ENCODE results near the gene DUSP3. TPM values are rescaled to one million over a fixed set of nuclear protein-coding genes. Genes with fewer than 3 reads are reported as not detected.

The DUSP3 gene
- total and polyA plus RNA-seq, 10 of the 15 experiments (the other 5 are each of a cell fraction or from before 2014, with no cell fraction given) = 1.5 to 12.1 (median 3.8) TPM

DNA sequence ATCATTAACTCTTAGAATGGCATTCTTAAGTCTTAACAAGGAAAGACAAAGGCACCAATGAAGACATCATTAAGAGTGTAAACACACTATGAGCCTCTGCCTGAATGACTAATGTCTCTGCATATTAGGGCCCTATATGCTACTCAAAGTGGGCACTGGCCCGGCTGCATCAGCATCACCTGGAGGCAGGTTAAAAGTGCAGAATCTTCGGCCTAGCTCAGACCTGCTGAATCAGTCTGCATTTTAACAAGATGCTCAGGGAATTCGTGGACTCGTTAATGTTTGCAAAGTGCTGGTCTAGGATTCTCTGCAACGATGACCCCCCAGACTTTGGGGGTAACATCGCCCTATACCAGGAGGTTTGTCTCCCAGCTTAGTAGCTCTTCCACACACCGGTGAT, 47.4 kb upstream of the DUSP3 start:
- Histone ChIP-seq H3K27me3 (replicated peaks in 1 of 2; ENCODE audit: control insufficient read depth in 2 of 2, insufficient read depth in 2 of 2, low read length in 1 of 2) (peaks cover 0 to 2% of the 10 kb centered on the region in 2 experiments; a peak in 2 of 4 replicates), H4K20me1 (ENCODE audit: control insufficient read depth, insufficient read depth) (no peaks in the 10 kb centered on the region), H3K4me3 (no peak overlapping the region), H3K36me3 (ENCODE audit: control insufficient read depth in 2 of 2, insufficient read depth in 2 of 2, low read length in 1 of 2) (no peaks in the 10 kb centered on the region), H3K9ac (ENCODE audit: control insufficient read depth, insufficient read depth, low read length) (no peak overlapping the region), H3K27ac (ENCODE audit: control insufficient read depth, insufficient read depth) (no peak overlapping the region), H3K79me2 (ENCODE audit: control insufficient read depth, insufficient read depth, low read length) (no peaks in the 10 kb centered on the region), H2AFZ (ENCODE audit: control insufficient read depth, low read depth, low read length) (no peak overlapping the region), H3K4me2 (ENCODE audit: control insufficient read depth, insufficient read depth) (no peak overlapping the region), H3K9me3 (replicated peaks; ENCODE audit: control insufficient read depth, insufficient read depth, low read length) (no peaks in the 10 kb centered on the region), H3K4me1 (ENCODE audit: control insufficient read depth, insufficient read depth, low read length) (no peaks in the 10 kb centered on the region)
- intact Hi-C loops (cut with micrococcal nuclease; ENCODE audit: unreplicated experiment) = no loop called here
- in situ Hi-C loops (cut with MboI) = no loop called here
- SMC1A ChIA-PET (ENCODE audit: uncharacterized antibody, unreplicated experiment) = interaction anchor here (0.7 kb wide), 1 partner anchor 14 kb away, joined by 3 read pairs; no protein-coding TSS in a partner anchor
- no peak for TF ChIP-seq PAX8 (IDR thresholded peaks at IDR 0.05)
- TF ChIP-seq BCL11A (IDR thresholded peaks at IDR 0.05; ENCODE audit: low read depth, low read length) = no peak
- no peak for TF ChIP-seq IRF4 (IDR thresholded peaks at IDR 0.05; ENCODE audit: low read depth, low read length)
- TF ChIP-seq, protein P1, sequence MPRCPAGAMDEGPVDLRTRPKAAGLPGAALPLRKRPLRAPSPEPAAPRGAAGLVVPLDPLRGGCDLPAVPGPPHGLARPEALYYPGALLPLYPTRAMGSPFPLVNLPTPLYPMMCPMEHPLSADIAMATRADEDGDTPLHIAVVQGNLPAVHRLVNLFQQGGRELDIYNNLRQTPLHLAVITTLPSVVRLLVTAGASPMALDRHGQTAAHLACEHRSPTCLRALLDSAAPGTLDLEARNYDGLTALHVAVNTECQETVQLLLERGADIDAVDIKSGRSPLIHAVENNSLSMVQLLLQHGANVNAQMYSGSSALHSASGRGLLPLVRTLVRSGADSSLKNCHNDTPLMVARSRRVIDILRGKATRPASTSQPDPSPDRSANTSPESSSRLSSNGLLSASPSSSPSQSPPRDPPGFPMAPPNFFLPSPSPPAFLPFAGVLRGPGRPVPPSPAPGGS (IDR thresholded peaks at IDR 0.05; ENCODE audit: borderline replicate concordance, insufficient read depth, low read depth, low read length, poor library complexity, severe bottlenecking) = no peak
- TF ChIP-seq JUND (IDR thresholded peaks at IDR 0.05; ENCODE audit: low read depth, low read length) = no peak
- no peak for DNase-seq (ENCODE audit: low read depth, low spot score)
- FAIRE-seq = no peak
- POLR2A ChIA-PET = no interaction called here
- CTCF ChIA-PET = interaction anchor here (1.9 kb wide), 1 partner anchor 20 kb away, joined by 4 read pairs; no protein-coding TSS in a partner anchor
- no TSS peak for BruUV-seq (replicated peaks)
- ATAC-seq = no peak
- WGBS (ENCODE audit: insufficient coverage, insufficient replicate concordance, low lambda C conversion rate, missing lambda C conversion rate) = 30% methylated on average over 7 of the region's 7 CpGs
- RAD21 ChIA-PET (ENCODE audit: unreplicated experiment) = no interaction called here

- Histone ChIP-seq H2AFZ (ENCODE audit: control insufficient read depth, low read depth, low read length) (no peak overlapping the region), H4K20me1 (ENCODE audit: control insufficient read depth, insufficient read depth) (no peaks in the 10 kb centered on the region), H3K27ac (ENCODE audit: control insufficient read depth, insufficient read depth) (no peak overlapping the region), H3K4me2 (ENCODE audit: control insufficient read depth, insufficient read depth) (no peak overlapping the region), H3K4me1 (ENCODE audit: control insufficient read depth, insufficient read depth, low read length) (no peaks in the 10 kb centered on the region), H3K4me3 (no peak overlapping the region), H3K9me3 (replicated peaks; ENCODE audit: control insufficient read depth, insufficient read depth, low read length) (no peaks in the 10 kb centered on the region), H3K79me2 (ENCODE audit: control insufficient read depth, insufficient read depth, low read length) (no peaks in the 10 kb centered on the region), H3K9ac (ENCODE audit: control insufficient read depth, insufficient read depth, low read length) (no peak overlapping the region), H3K36me3 (ENCODE audit: control insufficient read depth in 2 of 2, insufficient read depth in 2 of 2, low read length in 1 of 2) (no peaks in the 10 kb centered on the region), H3K27me3 (replicated peaks in 1 of 2; ENCODE audit: control insufficient read depth in 2 of 2, insufficient read depth in 2 of 2, low read length in 1 of 2) (no peaks in the 10 kb centered on the region; a peak in 1 of 4 replicates)
- intact Hi-C loops (cut with micrococcal nuclease; ENCODE audit: unreplicated experiment) (no loop called here), in situ Hi-C loops (cut with MboI) (no loop called here)
- no peak for FAIRE-seq
- ChIA-PET CTCF (interaction anchor here (1.9 kb wide), 1 partner anchor 21 kb away, joined by 4 read pairs; no protein-coding TSS in a partner anchor), POLR2A (no interaction called here), SMC1A (ENCODE audit: uncharacterized antibody, unreplicated experiment) (no interaction called here), RAD21 (ENCODE audit: unreplicated experiment) (no interaction called here)
- no peak for DNase-seq (ENCODE audit: low read depth, low spot score)
- 39% methylated on average over 12 of the region's 12 CpGs for WGBS (ENCODE audit: insufficient coverage, insufficient replicate concordance, low lambda C conversion rate, missing lambda C conversion rate)
- ATAC-seq = no peak
- TF ChIP-seq POLR2A (IDR thresholded peaks at IDR 0.05; ENCODE audit: low read depth, low read length) (no peak), EGR1 (IDR thresholded peaks at IDR 0.05; ENCODE audit: borderline replicate concordance in 1 of 2, low read depth in 2 of 2, low read length in 2 of 2) (no peak)
- BruUV-seq (replicated peaks) = no TSS peak
Observed at GRCh38 chr17:43825567-43825966, 46.8 kb upstream of the DUSP3 start.
